Measurements from ENCODE around the gene ANKRD39. TPM values are rescaled to one million over a fixed set of nuclear protein-coding genes. Genes with fewer than 3 reads are reported as not detected.

Gene ANKRD39, protein sequence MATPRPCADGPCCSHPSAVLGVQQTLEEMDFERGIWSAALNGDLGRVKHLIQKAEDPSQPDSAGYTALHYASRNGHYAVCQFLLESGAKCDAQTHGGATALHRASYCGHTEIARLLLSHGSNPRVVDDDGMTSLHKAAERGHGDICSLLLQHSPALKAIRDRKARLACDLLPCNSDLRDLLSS
- 4.8 TPM in 2 replicates for total RNA-seq

DNA sequence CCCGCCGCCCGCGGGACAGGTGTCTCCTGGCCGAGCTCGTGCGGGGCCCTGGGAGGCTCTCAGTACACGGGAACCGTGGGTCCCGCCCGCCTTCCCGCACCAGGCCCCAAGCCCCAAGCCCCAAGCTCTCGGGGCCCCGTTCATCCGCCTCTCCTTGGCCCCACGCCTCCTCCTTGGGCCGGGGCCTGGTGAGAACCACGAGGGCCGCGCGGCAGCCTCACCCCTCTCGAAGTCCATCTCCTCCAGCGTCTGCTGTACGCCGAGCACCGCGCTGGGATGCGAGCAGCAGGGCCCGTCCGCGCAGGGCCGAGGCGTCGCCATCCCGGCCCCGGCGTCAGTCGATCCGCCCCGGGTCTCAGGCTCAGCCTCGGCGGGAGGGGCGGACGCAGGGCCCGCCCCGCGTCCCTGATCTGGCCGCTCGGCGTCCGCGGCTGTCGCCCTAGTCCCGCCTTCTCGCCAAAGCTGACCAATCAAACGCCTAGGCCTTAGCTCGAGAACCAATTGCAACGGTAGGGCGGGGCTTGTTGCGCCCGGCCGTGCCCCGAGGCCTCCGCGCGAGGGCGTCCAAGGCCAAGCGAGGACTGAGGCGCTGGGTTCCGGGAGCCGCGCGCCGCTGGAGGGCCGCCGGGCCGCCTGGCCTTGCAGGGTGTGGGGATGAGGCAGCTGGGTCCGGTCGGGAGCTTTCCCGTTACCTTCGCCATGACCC, at the start of gene ANKRD39:
TSS of gene ANKRD39 (minus strand) at position 350 of the 706 bp plus-strand sequence. CDS start at position 321, 29 bp downstream.

DNA sequence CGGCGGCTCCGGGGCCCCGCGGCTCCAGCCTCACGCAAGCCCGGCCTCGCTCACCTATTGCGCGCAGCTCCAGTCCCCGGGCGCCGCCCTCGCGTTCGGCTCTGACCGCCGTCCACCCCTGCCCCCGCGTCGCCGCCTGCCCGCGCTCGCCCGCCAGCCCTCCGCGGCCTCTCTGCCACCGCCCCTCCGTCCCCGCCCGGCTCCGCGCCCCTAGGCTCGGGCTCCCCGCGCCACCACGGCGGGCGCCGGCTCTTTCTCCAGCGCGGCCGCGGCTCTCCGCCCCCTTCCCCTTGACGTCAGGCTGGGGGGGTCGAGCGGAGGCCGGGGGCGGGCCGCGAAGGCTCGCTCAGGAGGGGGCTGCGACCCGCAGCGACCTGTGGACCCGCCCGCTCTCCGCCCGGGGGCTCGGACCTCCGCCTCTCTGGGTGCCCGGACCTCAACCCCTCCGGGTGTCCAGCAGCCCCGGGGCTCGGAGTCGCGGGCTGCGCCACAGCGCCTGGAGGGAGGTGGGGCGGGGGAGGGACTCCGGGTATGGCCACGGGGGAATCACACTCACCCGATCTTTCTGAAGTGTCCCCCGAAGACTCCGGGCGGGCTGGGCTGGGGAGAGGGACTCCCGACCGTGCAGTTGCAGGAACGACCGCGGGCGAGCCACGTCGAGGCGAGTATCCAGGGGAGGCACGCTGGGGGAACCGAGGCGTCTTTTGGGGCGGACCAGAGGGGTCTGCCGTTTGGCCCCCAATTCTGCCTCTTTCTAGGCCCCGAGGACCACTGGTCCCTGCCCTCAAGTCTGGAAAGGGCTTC, 12.2 kb upstream of the ANKRD39 start, which contains the start of gene SEMA4C:
TSS of gene SEMA4C (minus strand) at position 259 of the 804 bp plus-strand sequence. CDS start 2,194 bp downstream, outside the sequence.

DNA sequence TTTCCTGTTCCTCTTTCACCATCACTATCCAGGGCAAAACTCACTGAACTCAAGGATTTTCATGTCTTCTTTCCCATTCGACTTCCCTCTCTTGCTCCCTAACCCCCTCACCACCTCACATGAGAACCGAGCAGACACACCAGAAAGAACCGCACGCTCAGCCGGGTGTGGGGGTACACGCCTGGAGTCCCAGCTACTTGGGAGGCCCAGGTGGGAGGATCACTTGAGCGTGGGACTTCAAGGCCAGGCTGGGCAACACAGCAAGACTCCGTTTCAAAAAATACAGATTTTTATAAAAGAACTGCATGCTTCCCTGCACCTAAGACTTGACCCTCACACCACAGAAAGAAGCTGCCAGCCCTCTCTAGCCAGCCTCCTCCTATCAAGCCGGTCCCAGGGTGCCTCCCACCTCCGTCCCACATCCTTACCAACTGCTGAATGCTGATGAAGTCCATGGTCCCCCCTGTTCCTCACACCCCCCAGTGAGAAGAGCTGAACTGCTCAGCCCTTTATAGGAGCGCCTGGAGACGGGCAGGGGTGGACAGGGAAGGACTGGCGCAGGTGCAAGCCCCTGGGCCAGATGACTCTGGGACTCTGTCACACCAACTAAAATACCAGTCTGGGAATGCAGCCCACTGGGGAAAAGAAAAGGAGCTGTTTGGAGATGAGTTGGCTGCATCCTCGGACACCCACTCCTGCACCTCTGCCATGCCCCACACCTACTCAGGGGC, 14.1 kb downstream of the ANKRD39 start, which contains the start of gene ANKRD23:
TSS of gene ANKRD23 (minus strand) at position 484 of the 731 bp plus-strand sequence. CDS start at position 455, 29 bp downstream.

DNA sequence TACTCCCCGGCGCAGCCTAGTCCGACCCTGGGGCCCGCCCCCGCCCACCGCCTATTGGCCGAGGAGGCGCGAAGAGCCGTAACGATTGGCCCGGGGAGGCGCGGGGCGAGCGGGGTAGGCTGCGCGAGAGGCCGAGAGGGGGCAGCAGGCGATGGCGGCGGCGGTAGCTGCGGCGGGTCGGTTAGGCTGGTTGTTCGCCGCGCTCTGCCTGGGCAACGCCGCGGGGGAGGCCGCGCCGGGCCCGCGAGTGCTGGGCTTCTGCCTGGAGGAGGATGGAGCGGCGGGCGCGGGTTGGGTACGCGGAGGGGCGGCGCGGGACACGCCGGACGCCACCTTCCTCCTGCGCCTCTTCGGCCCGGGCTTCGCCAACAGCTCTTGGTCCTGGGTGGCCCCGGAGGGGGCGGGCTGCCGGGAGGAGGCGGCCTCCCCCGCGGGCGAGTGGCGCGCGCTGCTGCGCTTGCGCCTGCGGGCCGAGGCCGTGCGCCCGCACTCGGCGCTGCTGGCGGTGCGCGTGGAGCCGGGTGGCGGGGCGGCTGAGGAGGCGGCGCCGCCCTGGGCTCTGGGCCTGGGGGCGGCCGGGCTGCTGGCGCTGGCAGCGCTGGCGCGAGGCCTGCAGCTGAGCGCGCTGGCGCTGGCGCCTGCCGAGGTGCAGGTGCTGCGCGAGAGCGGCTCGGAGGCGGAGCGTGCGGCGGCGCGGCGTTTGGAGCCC, 41.5 kb downstream of the ANKRD39 start, which contains the start of gene CNNM3:
TSS of gene CNNM3 (plus strand) at position 142 of the 709 bp plus-strand sequence. CDS start at position 152, 10 bp downstream.

Other genes starting within 250 kb of the ANKRD39 start
- gene KANSL3, start 219.7 kb downstream of the ANKRD39 start, total RNA-seq: 24.9 and 36.7 TPM in 2 replicates
- gene FER1L5, start 215.3 kb downstream of the ANKRD39 start, total RNA-seq: under 0.01 TPM in 2 replicates
- 14.4 and 25.3 TPM in 2 replicates for gene LMAN2L, start 118.0 kb downstream of the ANKRD39 start, total RNA-seq
- gene CNNM4, start 97.1 kb downstream of the ANKRD39 start, total RNA-seq: 6.2 and 13.0 TPM in 2 replicates
- gene CNNM3, start 41.7 kb downstream of the ANKRD39 start, total RNA-seq: 12.3 and 12.7 TPM in 2 replicates
- gene ANKRD23, start 14.0 kb downstream of the ANKRD39 start, total RNA-seq: 0.34 and 1.7 TPM in 2 replicates
- 10.3 and 17.4 TPM in 2 replicates for gene SEMA4C, start 12.1 kb upstream of the ANKRD39 start, total RNA-seq
- gene FAM178B, start 128.6 kb upstream of the ANKRD39 start, total RNA-seq: not detected in 2 replicates
- gene FAHD2B, start 236.9 kb upstream of the ANKRD39 start, total RNA-seq: 7.8 and 12.6 TPM in 2 replicates